HL-60 (cell line): ENCODE measurements around the gene ST6GALNAC1.

ENCODE experiments used
- DNase-seq, 2 experiments: peaks; one replicate each; pipeline ENCODE4 v3.0.0-alpha.2; 2010 to 2020; ENCODE audit warnings: low read depth in 1 of 2, low spot score in 1 of 2
- H3K27ac ChIP-seq: fragments of 250-450 bp; sonication (Bioruptor Pico); replicated peaks from 2 replicates; pipeline ENCODE4 v1.5.1; 2020; ENCODE audit warnings: mild to moderate bottlenecking, moderate library complexity
- H3K27me3 ChIP-seq: fragments of 250-450 bp; sonication (Bioruptor Pico); 2 replicates; pipeline ENCODE4 v1.5.1; 2021; ENCODE audit warnings: mild to moderate bottlenecking, moderate library complexity; ENCODE audit not compliant: insufficient read depth, poor library complexity, severe bottlenecking
- H3K4me3 ChIP-seq: replicated peaks from 2 replicates; pipeline ENCODE4 v1.5.1; 2011; ENCODE audit warnings: mild to moderate bottlenecking, control low read depth, low read length; ENCODE audit not compliant: insufficient read depth
- GABPA ChIP-seq: IDR thresholded peaks from 2 replicates; pipeline ENCODE4 v1.6.1; 2012; ENCODE audit warnings: low read depth
- POLR2AphosphoS5 ChIP-seq: IDR thresholded peaks from 2 replicates; pipeline ENCODE4 v1.6.1; 2012; ENCODE audit warnings: low read depth
- SPI1 ChIP-seq: IDR thresholded peaks from 2 replicates; pipeline ENCODE4 v1.6.1; 2012; ENCODE audit warnings: low read depth, mild to moderate bottlenecking, borderline replicate concordance
- TF ChIP-seq, protein P1 (sequence below): IDR thresholded peaks from one replicate; pipeline ENCODE4 v1.5.1; 2011; ENCODE audit warnings: low read length, control low read depth, inconsistent platforms; ENCODE audit not compliant: insufficient read depth
- TF ChIP-seq, protein P2 (sequence below): IDR thresholded peaks from 2 replicates; pipeline ENCODE4 v1.6.1; 2012; ENCODE audit warnings: low read depth; ENCODE audit not compliant: insufficient replicate concordance

The ST6GALNAC1 gene

DNA sequence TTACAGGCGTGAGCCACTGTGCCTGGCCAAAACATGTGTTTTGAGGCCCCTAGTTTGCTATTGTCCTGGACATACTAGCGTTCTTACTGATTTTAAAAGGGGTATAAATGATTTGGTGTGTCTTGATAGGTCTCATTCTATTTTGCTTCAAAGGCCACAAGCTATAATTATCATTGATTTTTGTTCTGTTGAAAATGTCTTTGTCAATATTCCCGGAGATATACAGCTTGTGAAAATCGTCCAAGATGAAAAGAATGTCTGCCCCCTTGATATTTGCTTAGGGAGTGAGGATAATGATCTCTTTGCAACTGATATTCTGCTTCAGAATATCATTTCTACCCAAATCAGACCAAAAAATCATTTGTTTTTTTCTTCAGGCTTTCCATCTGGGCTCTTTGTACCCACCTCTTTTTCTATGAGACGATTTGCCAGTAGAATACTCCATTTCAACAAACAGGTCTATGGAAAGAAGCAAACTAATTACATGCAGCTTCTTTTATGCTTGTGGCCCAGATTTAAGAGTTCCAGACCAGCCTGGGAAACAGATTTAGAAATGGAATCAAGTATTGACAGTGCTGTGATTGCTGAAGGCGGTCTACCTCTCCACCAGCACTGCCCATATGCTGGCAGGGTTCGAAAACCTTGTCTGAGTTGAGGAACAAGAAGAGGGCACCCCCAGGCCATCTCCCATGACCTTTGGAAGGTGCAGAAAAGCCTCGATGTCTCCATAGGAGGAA is 14.1 kb upstream of the ST6GALNAC1 start:
- H3K27ac ChIP-seq: no peak overlapping the region

DNA sequence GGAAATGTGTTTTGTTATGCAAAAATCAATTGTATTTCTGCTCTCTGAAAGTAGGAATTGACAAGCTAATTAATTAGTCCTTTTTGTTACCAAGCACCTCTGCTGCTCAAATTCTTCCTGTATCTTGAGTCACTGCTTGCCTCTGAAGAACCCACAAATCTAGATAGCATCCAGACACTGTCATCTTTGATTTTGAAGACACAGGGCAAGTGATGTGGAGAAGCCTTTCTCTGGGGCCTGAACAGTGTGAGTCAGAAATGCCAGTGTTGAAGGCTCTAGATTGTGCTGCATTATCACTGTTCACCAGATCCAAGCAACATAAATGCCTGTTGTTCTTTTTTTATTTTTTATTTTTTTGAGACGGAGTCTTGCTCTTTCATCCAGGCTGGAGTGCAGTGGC is 10.9 kb upstream of the ST6GALNAC1 start:
- H3K27me3 ChIP-seq: no peaks in the 10 kb centered on the region
- no peak overlapping the region for H3K27ac ChIP-seq
- DNase-seq: no peak
- TF ChIP-seq GABPA (no peak), SPI1 (no peak), POLR2AphosphoS5 (no peak)
- TF ChIP-seq, protein P1, sequence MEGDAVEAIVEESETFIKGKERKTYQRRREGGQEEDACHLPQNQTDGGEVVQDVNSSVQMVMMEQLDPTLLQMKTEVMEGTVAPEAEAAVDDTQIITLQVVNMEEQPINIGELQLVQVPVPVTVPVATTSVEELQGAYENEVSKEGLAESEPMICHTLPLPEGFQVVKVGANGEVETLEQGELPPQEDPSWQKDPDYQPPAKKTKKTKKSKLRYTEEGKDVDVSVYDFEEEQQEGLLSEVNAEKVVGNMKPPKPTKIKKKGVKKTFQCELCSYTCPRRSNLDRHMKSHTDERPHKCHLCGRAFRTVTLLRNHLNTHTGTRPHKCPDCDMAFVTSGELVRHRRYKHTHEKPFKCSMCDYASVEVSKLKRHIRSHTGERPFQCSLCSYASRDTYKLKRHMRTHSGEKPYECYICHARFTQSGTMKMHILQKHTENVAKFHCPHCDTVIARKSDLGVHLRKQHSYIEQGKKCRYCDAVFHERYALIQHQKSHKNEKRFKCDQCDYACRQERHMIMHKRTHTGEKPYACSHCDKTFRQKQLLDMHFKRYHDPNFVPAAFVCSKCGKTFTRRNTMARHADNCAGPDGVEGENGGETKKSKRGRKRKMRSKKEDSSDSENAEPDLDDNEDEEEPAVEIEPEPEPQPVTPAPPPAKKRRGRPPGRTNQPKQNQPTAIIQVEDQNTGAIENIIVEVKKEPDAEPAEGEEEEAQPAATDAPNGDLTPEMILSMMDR: no peak
- TF ChIP-seq, protein P2, sequence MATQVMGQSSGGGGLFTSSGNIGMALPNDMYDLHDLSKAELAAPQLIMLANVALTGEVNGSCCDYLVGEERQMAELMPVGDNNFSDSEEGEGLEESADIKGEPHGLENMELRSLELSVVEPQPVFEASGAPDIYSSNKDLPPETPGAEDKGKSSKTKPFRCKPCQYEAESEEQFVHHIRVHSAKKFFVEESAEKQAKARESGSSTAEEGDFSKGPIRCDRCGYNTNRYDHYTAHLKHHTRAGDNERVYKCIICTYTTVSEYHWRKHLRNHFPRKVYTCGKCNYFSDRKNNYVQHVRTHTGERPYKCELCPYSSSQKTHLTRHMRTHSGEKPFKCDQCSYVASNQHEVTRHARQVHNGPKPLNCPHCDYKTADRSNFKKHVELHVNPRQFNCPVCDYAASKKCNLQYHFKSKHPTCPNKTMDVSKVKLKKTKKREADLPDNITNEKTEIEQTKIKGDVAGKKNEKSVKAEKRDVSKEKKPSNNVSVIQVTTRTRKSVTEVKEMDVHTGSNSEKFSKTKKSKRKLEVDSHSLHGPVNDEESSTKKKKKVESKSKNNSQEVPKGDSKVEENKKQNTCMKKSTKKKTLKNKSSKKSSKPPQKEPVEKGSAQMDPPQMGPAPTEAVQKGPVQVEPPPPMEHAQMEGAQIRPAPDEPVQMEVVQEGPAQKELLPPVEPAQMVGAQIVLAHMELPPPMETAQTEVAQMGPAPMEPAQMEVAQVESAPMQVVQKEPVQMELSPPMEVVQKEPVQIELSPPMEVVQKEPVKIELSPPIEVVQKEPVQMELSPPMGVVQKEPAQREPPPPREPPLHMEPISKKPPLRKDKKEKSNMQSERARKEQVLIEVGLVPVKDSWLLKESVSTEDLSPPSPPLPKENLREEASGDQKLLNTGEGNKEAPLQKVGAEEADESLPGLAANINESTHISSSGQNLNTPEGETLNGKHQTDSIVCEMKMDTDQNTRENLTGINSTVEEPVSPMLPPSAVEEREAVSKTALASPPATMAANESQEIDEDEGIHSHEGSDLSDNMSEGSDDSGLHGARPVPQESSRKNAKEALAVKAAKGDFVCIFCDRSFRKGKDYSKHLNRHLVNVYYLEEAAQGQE: no peak
- no peak overlapping the region for H3K4me3 ChIP-seq

More for the DNA sequence above, 14.1 kb upstream of the ST6GALNAC1 start:
- TF ChIP-seq, protein P1: no peak
- Histone ChIP-seq H3K4me3 (no peak overlapping the region), H3K27me3 (no peaks in the 10 kb centered on the region)
- DNase-seq: no peak

DNA sequence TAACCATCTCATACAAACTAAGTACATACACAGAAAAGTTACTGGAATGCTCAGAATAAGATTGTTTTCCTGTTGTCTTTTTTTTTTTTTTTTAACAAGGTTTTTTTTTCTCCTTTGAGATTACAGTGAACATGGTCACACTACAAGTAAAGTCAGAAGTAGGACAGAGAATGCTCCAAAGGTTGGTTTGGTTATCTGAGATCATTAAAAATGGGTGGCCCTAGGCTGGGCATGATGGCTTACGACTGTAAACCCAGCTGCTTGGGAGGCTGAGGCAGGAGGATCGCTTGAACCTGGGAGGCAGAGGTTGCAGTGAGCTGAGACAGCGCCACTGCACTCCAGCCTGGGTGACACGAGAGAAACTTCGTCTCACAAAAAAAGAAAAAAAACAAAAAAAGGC is 6.9 kb upstream of the ST6GALNAC1 start:
- Histone ChIP-seq H3K27me3 (no peaks in the 10 kb centered on the region), H3K27ac (no peak overlapping the region), H3K4me3 (no peak overlapping the region)
- no peak for DNase-seq
- TF ChIP-seq, protein P2: no peak
- TF ChIP-seq GABPA (no peak), SPI1 (no peak), POLR2AphosphoS5 (no peak)
- TF ChIP-seq, protein P1: no peak

DNA sequence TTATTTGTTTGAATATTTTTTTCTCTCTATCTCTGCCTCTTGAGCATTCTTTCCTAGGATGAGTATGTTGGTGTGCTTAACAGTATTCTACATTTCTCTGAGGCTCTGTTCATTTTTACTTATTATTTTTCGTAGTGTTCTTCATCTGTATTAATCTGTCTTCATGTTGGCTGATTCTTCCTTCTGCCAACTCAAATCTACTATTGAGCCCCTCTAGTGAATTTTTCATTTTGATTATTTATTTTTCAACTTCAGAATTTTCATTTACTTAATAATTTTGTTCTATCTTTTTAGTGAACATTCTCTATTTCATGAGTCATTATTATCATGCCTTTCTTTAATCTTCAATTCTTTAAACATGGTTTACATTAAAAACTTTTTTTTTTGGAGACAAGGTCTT is 3.2 kb upstream of the ST6GALNAC1 start:
- no peak for DNase-seq
- Histone ChIP-seq H3K27me3 (no peaks in the 10 kb centered on the region), H3K4me3 (no peak overlapping the region), H3K27ac (no peak overlapping the region)
- TF ChIP-seq, protein P1: no peak
- TF ChIP-seq POLR2AphosphoS5 (no peak), GABPA (no peak), SPI1 (no peak)
- TF ChIP-seq, protein P2: no peak
